Heart left ventricle (tissue), 13 donors: ENCODE results near the gene LRRC14B.

Experiments used
- POLR2A ChIP-seq, 2 donors: fragments of 450-650 bp; IDR thresholded peaks; one replicate each; pipeline ENCODE4 v1.6.1; 2017; ENCODE audit warnings: antibody characterized with exemption in 2 of 2, mild to moderate bottlenecking in 2 of 2, moderate library complexity in 2 of 2
- TF ChIP-seq, protein P1 (sequence below), 12 donors: fragments of 200-600 bp; sonication (generic) in 4 of 12; IDR thresholded peaks; one replicate each; pipeline versions ENCODE4 v1.5.0 to v1.8.0; 2018 to 2022; ENCODE audit warnings: antibody characterized with exemption in 12 of 12, mild to moderate bottlenecking in 5 of 12
- donor health status: ischemic (EF 13 %, LVEDD 7.1; RV severe dilation, severe dysfunction).
- donor health status: DM: no; HTN: yes; CAD: no.
- donor health status: DM: no; HTN: no; CAD: no.
- donor health status: ischemic (EF 25% LVEDD 6.9; RV normal size, moderate dysfunction).
- donor health status: ischemic (EF 25% LVEDD 5.7; RV mildly dilated, moderate dysfunction).
- donor health status: ischemic (EF 35%, LVEDD 5.7; RV mildly dilated, moderate dysfunction).
- donor health status: nonischemic (EF 11% LVEDD 7.7; RV severe dilation, severe dysfunction).
- donor health status: DM: yes; HTN: yes; CAD: no.
- donor health status: PGD.
- donor health status: ischemic (EF 29% LVEDD 5.4; RV normal size, mild dysfunction).
- donor health status: nonischemic (EF 23%, LVEDD 6.1; RV moderate dilation, normal function).

DNA sequence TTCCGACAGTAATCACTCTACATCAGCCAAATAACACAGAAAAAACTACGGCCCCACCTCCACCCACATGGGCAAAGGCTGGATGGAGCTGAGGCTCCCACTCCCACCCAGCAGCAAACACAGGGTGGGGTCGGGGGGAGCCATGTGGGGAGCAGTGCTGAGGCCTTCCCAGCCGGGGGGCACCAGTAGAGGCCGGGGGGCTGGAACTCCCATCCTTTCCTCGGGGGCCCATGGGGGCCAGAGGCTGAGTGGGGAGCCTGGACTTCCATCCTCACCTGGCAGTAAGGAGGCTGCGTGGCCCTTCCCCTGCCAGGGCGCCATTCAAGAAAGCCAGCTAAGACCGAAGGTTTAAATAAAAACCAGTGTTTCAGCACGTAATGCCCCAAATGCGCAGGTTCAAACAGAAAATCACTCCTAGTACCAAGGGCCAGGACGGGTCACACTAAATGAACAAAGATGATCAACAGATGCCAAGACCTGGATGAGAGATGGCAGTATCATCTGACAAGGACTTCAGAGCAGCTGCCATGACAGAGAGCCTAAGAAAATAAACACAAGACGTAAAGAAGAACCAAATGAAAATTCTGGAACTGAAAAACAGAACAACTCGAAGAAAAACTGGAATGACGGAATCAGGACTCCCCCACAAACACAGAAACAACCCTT lies 17.3 kb downstream of the LRRC14B start:
- TF ChIP-seq POLR2A (IDR thresholded peaks at IDR 0.05) = no peak
- TF ChIP-seq, protein P1, sequence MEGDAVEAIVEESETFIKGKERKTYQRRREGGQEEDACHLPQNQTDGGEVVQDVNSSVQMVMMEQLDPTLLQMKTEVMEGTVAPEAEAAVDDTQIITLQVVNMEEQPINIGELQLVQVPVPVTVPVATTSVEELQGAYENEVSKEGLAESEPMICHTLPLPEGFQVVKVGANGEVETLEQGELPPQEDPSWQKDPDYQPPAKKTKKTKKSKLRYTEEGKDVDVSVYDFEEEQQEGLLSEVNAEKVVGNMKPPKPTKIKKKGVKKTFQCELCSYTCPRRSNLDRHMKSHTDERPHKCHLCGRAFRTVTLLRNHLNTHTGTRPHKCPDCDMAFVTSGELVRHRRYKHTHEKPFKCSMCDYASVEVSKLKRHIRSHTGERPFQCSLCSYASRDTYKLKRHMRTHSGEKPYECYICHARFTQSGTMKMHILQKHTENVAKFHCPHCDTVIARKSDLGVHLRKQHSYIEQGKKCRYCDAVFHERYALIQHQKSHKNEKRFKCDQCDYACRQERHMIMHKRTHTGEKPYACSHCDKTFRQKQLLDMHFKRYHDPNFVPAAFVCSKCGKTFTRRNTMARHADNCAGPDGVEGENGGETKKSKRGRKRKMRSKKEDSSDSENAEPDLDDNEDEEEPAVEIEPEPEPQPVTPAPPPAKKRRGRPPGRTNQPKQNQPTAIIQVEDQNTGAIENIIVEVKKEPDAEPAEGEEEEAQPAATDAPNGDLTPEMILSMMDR (IDR thresholded peaks at IDR 0.05) = no peak
